UCSD-AML1 (cell line): ENCODE results near the gene TTC9C.
"Not testable (repeated sequence)": the region's sequence is repeated elsewhere in the genome, so short reads cannot be mapped to it uniquely, and the experiment has no call there.

Experiments used
- DNase-seq: peaks from one replicate; lab custom pipeline; 2025; ENCODE audit not compliant: unreplicated experiment; lab: John Stamatoyannopoulos, UW

Gene TTC9C

GRCh38 chr11:62728171-62728988 is at the start of gene TTC9C:
TTC9C (plus strand) TSS chr11:62728486; CDS start chr11:62728849, 363 bp downstream.
- peak; percentile 83 for DNase-seq

GRCh38 chr11:62678770-62679696 is 49.3 kb upstream of the TTC9C start, which contains the start of gene UBXN1:
UBXN1 (minus strand) TSS chr11:62679073; CDS start chr11:62678923, 150 bp downstream.
- peak; percentile 83 for DNase-seq

- peak; percentile 37 for DNase-seq
Measured at GRCh38 chr11:62680825-62681240, 47.5 kb upstream of the TTC9C start.

GRCh38 chr11:62682518-62682917 is 45.8 kb upstream of the TTC9C start:
- DNase-seq, result no peak

GRCh38 chr11:62687508-62688396 is 40.5 kb upstream of the TTC9C start:
- DNase-seq, result no peak

GRCh38 chr11:62688491-62688890 is 39.8 kb upstream of the TTC9C start:
- no peak for DNase-seq

GRCh38 chr11:62689421-62690183 is 38.7 kb upstream of the TTC9C start, which contains the start of gene LRRN4CL:
LRRN4CL (minus strand) TSS chr11:62689530; CDS start chr11:62688508, 1,022 bp downstream.
- DNase-seq, result no peak

GRCh38 chr11:62693624-62694023 is 34.7 kb upstream of the TTC9C start:
- DNase-seq, result not testable (repeated sequence)

- peak; percentile 48 for DNase-seq
Measured at GRCh38 chr11:62694455-62695167, 33.7 kb upstream of the TTC9C start.

- DNase-seq, result no peak
Measured at GRCh38 chr11:62702246-62702645, 26.0 kb upstream of the TTC9C start.

- DNase-seq, result not testable (repeated sequence)
Measured at GRCh38 chr11:62703921-62704320, 24.4 kb upstream of the TTC9C start.

GRCh38 chr11:62705413-62705812 is 22.9 kb upstream of the TTC9C start:
- DNase-seq, result no peak

- peak; percentile 92 for DNase-seq
Measured at GRCh38 chr11:62705880-62706849, 22.1 kb upstream of the TTC9C start.

GRCh38 chr11:62706850-62707247 is 21.4 kb upstream of the TTC9C start:
- DNase-seq, result no peak

GRCh38 chr11:62707277-62707861 is 20.9 kb upstream of the TTC9C start, which contains the start of the genes BSCL2 and GNG3:
BSCL2 (minus strand) TSS chr11:62707424; CDS start chr11:62707195, 229 bp downstream.
GNG3 (plus strand) TSS chr11:62707676; CDS start chr11:62708296, 620 bp downstream.
- no peak for DNase-seq

GRCh38 chr11:62708392-62708791 is 19.9 kb upstream of the TTC9C start:
- no peak for DNase-seq

- DNase-seq, result no peak
Measured at GRCh38 chr11:62708793-62709192, 19.5 kb upstream of the TTC9C start.
